GM12878 (cell line): ENCODE measurements around the gene SLC6A1. TPM values are rescaled to one million over a fixed set of nuclear protein-coding genes. Genes with fewer than 3 reads are reported as not detected.

Experiments
- HCFC1 ChIP-seq: fragments of 150-350 bp; IDR thresholded peaks from 2 replicates; pipeline ENCODE4 v1.6.1; 2014; ENCODE audit warnings: low read length
- NFXL1 ChIP-seq: fragments of 450-650 bp; IDR thresholded peaks from 2 replicates; pipeline ENCODE4 v1.6.1; 2017; ENCODE audit warnings: antibody characterized with exemption, mild to moderate bottlenecking, borderline replicate concordance
- PAX8 ChIP-seq: fragments of 450-650 bp; IDR thresholded peaks from 2 replicates; pipeline ENCODE4 v1.6.1; 2017; ENCODE audit warnings: mild to moderate bottlenecking, moderate library complexity
- TCF12 ChIP-seq: IDR thresholded peaks from 2 replicates; pipeline ENCODE4 v1.6.1; 2011; ENCODE audit warnings: low read depth, mild to moderate bottlenecking, low read length
- polyA plus RNA-seq, 11 experiments: library from polyadenylated mRNA; depleted of rRNA in 4 of 11; unstranded in 6 of 11; stranded (reverse) in 5 of 11; fragments of >200 nt; fragmentation: Nextera tagmentation in 4 of 11; fragmentation: Illumina TruSeq in 1 of 11; extraction: Ambion mirVana in 4 of 11; extraction: Trizol in 1 of 11; gene quantifications; 1 replicate in 1 of 11; 2 replicates in 10 of 11; pipeline versions ENCODE4 v1.2.1 to v1.2.3, GENCODE V29; 2011 to 2016; ENCODE audit warnings: inconsistent platforms in 2 of 11, missing spikeins in 2 of 11, low read depth in 1 of 11
- total RNA-seq, 4 experiments: library from RNA; depleted of rRNA in 3 of 4; stranded (reverse); fragments of >200 nt in 3 of 4; fragmentation: Illumina TruSeq in 1 of 4; extraction: Trizol in 1 of 4; gene quantifications; 2 replicates each; pipeline versions ENCODE4 v1.2.1 to v1.2.3, GENCODE V29; 2013 to 2021
- TF ChIP-seq, protein P1 (sequence below): fragments of 450-650 bp; formaldehyde crosslinking; IDR thresholded peaks from 2 replicates; pipeline ENCODE4 v1.4.0; 2022; ENCODE audit warnings: mild to moderate bottlenecking, moderate library complexity
- TF ChIP-seq, protein P2 (sequence below): fragments of 150-350 bp; IDR thresholded peaks from 2 replicates; pipeline ENCODE4 v1.6.1; 2014; ENCODE audit warnings: mild to moderate bottlenecking, low read depth, low read length
- TF ChIP-seq, protein P3 (sequence below): fragments of 450-650 bp; IDR thresholded peaks from 2 replicates; pipeline ENCODE4 v1.6.1; 2016; ENCODE audit warnings: mild to moderate bottlenecking, moderate library complexity, borderline replicate concordance

Gene SLC6A1
- total and polyA plus RNA-seq, 10 of the 15 experiments (the other 5 are each of a cell fraction or from before 2014, with no cell fraction given) = not detected

DNA sequence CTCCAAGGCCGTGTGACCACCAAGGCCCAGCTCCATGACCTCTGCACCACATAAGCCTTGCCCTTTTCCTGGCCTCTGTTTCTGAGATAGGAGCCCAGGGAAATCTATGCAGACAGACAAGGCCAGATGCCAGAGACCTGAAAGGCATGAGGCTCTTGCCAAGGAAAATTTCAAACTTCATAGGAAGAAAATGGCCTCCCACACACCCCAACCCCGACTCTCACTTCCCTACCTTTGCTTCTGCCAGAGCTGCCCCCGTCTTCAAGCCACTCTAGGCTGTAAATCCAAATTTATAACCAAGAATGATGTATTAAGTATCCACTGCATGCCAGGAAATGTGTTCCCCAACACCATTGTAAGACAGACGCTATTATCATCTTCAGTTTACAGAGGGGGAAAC lies 96.3 kb downstream of the SLC6A1 start (continued):
- TF ChIP-seq, protein P1, sequence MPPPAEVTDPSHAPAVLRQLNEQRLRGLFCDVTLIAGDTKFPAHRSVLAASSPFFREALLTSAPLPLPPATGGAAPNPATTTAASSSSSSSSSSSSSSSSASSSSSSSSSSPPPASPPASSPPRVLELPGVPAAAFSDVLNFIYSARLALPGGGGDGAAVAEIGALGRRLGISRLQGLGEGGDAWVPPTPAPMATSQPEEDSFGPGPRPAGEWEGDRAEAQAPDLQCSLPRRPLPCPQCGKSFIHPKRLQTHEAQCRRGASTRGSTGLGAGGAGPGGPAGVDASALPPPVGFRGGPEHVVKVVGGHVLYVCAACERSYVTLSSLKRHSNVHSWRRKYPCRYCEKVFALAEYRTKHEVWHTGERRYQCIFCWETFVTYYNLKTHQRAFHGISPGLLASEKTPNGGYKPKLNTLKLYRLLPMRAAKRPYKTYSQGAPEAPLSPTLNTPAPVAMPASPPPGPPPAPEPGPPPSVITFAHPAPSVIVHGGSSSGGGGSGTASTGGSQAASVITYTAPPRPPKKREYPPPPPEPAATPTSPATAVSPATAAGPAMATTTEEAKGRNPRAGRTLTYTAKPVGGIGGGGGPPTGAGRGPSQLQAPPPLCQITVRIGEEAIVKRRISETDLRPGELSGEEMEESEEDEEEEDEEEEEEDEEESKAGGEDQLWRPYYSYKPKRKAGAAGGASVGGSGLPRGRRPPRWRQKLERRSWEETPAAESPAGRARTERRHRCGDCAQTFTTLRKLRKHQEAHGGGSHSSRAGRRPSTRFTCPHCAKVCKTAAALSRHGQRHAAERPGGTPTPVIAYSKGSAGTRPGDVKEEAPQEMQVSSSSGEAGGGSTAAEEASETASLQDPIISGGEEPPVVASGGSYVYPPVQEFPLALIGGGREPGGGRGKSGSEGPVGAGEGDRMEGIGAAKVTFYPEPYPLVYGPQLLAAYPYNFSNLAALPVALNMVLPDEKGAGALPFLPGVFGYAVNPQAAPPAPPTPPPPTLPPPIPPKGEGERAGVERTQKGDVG (CRISPR knock-in tag) = no peak
- no peak for TF ChIP-seq TCF12
- TF ChIP-seq, protein P2, sequence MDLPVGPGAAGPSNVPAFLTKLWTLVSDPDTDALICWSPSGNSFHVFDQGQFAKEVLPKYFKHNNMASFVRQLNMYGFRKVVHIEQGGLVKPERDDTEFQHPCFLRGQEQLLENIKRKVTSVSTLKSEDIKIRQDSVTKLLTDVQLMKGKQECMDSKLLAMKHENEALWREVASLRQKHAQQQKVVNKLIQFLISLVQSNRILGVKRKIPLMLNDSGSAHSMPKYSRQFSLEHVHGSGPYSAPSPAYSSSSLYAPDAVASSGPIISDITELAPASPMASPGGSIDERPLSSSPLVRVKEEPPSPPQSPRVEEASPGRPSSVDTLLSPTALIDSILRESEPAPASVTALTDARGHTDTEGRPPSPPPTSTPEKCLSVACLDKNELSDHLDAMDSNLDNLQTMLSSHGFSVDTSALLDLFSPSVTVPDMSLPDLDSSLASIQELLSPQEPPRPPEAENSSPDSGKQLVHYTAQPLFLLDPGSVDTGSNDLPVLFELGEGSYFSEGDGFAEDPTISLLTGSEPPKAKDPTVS = no peak
- no peak for TF ChIP-seq HCFC1
- TF ChIP-seq PAX8 = no peak
- no peak for TF ChIP-seq NFXL1
- TF ChIP-seq, protein P3, sequence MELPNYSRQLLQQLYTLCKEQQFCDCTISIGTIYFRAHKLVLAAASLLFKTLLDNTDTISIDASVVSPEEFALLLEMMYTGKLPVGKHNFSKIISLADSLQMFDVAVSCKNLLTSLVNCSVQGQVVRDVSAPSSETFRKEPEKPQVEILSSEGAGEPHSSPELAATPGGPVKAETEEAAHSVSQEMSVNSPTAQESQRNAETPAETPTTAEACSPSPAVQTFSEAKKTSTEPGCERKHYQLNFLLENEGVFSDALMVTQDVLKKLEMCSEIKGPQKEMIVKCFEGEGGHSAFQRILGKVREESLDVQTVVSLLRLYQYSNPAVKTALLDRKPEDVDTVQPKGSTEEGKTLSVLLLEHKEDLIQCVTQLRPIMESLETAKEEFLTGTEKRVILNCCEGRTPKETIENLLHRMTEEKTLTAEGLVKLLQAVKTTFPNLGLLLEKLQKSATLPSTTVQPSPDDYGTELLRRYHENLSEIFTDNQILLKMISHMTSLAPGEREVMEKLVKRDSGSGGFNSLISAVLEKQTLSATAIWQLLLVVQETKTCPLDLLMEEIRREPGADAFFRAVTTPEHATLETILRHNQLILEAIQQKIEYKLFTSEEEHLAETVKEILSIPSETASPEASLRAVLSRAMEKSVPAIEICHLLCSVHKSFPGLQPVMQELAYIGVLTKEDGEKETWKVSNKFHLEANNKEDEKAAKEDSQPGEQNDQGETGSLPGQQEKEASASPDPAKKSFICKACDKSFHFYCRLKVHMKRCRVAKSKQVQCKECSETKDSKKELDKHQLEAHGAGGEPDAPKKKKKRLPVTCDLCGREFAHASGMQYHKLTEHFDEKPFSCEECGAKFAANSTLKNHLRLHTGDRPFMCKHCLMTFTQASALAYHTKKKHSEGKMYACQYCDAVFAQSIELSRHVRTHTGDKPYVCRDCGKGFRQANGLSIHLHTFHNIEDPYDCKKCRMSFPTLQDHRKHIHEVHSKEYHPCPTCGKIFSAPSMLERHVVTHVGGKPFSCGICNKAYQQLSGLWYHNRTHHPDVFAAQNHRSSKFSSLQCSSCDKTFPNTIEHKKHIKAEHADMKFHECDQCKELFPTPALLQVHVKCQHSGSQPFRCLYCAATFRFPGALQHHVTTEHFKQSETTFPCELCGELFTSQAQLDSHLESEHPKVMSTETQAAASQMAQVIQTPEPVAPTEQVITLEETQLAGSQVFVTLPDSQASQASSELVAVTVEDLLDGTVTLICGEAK = no peak

Other genes starting within 250 kb of the SLC6A1 start
- not detected in 2 replicates for gene SLC6A11, start 176.5 kb upstream of the SLC6A1 start, total RNA-seq (2014; rRNA removed)
- gene SLC6A11, start 176.5 kb upstream of the SLC6A1 start, total RNA-seq (2014; rRNA removed; fragmentation: Illumina TruSeq; extraction: Trizol) = not detected in 2 replicates
- not detected in 2 replicates for gene SLC6A11, start 176.5 kb upstream of the SLC6A1 start, total RNA-seq (2021)
- not detected in 2 replicates for gene SLC6A11, start 176.5 kb upstream of the SLC6A1 start, polyA plus RNA-seq (2011; rRNA removed)
- not detected in 2 replicates for gene SLC6A11, start 176.5 kb upstream of the SLC6A1 start, polyA plus RNA-seq (2014; fragmentation: Illumina TruSeq; extraction: Trizol)
- not detected for gene SLC6A11, start 176.5 kb upstream of the SLC6A1 start, polyA plus RNA-seq (2014; fragmentation: Nextera tagmentation; extraction: Ambion mirVana)
- gene SLC6A11, start 176.5 kb upstream of the SLC6A1 start, polyA plus RNA-seq (2014; rRNA removed) = not detected in 2 replicates
- gene SLC6A11, start 176.5 kb upstream of the SLC6A1 start, polyA plus RNA-seq (2016; fragmentation: Nextera tagmentation; extraction: Ambion mirVana) = not detected
- 0.05 TPM in 1 of 2 replicates, not detected in the other for gene HRH1, start 161.7 kb downstream of the SLC6A1 start, total RNA-seq (2014; rRNA removed)
- gene HRH1, start 161.7 kb downstream of the SLC6A1 start, total RNA-seq (2014; rRNA removed; fragmentation: Illumina TruSeq; extraction: Trizol) = not detected in 2 replicates
- not detected in 2 replicates for gene HRH1, start 161.7 kb downstream of the SLC6A1 start, total RNA-seq (2021)
- not detected in 2 replicates for gene HRH1, start 161.7 kb downstream of the SLC6A1 start, polyA plus RNA-seq (2011; rRNA removed)
- gene HRH1, start 161.7 kb downstream of the SLC6A1 start, polyA plus RNA-seq (2014; fragmentation: Illumina TruSeq; extraction: Trizol) = not detected in 2 replicates
- not detected for gene HRH1, start 161.7 kb downstream of the SLC6A1 start, polyA plus RNA-seq (2014; fragmentation: Nextera tagmentation; extraction: Ambion mirVana)
- not detected in 2 replicates for gene HRH1, start 161.7 kb downstream of the SLC6A1 start, polyA plus RNA-seq (2014; rRNA removed)
- gene HRH1, start 161.7 kb downstream of the SLC6A1 start, polyA plus RNA-seq (2016; fragmentation: Nextera tagmentation; extraction: Ambion mirVana) = not detected